ENCODE data around the gene LIN9. TPM values are rescaled to one million over a fixed set of nuclear protein-coding genes. Genes with fewer than 3 reads are reported as not detected.

Gene LIN9
- total and polyA plus RNA-seq, 2 of the 8 experiments (the other 6 are each of a cell fraction or from before 2014, with no cell fraction given) = 5.6 to 12.6 TPM

DNA sequence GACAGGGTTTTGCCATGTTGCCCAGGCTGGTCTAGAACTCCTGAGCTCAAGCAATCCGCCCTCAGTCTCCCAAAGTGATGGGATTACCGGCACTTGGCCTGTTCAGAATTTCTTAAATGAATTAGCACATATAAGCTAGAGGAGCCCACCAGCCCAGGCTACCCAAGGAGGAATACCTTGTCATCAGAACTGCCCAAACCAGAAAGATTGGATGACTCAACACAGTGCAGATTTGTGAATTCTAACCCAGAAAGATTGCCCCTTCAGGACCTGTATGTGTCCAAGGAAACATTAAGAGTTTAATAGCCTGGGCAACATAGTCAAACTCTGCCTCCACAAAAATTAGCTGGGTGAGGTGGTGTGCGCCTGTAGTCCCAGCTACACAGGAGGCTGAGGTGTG, 14.0 kb upstream of the LIN9 start:
- WGBS, 2 experiments (ENCODE audit: extremely low coverage in 1 of 2, insufficient coverage in 1 of 2, insufficient read length in 1 of 2, insufficient replicate concordance in 2 of 2, low coverage in 1 of 2, low lambda C conversion rate in 2 of 2, missing lambda C conversion rate in 1 of 2) = 89% methylated on average over 3 of the region's 3 CpGs; no CpG with 5 or more reads in 1 of the 2 experiments
- H3K9me3 ChIP-seq (ENCODE audit: insufficient read depth in 2 of 2, low read depth in 1 of 2, low read length in 1 of 2) = no peaks in the 10 kb centered on the region
- TF ChIP-seq TAF1 (IDR thresholded peaks at IDR 0.05; ENCODE audit: low read depth, low read length) (no peak), SRF (IDR thresholded peaks at IDR 0.05; ENCODE audit: low read depth, low read length) (no peak)

More for the DNA sequence above, 14.0 kb upstream of the LIN9 start:
- Histone ChIP-seq H3K18ac (ENCODE audit: extremely low read depth, low read length) (no peak overlapping the region), H3K14ac (ENCODE audit: insufficient read length) (no peak overlapping the region), H3K27me3 (replicated peaks in 1 of 4; ENCODE audit: control insufficient read depth in 3 of 4, extremely low read depth in 1 of 4, insufficient read depth in 3 of 4, low read length in 3 of 4) (no peaks in the 10 kb centered on the region; a peak in 1 of 7 replicates), H4K20me1 (replicated peaks in 1 of 2; ENCODE audit: control insufficient read depth in 1 of 2, insufficient read depth in 2 of 2, low read length in 2 of 2) (no peaks in the 10 kb centered on the region), H2BK12ac (ENCODE audit: low read depth, low read length) (no peak overlapping the region), H4K5ac (ENCODE audit: insufficient read length, low read depth, low read length) (no peak overlapping the region), H3K4me2 (ENCODE audit: insufficient read depth in 1 of 2, low read depth in 2 of 2, low read length in 2 of 2) (no peak overlapping the region), H3K27ac (ENCODE audit: low read depth, low read length) (no peak overlapping the region), H3K23ac (ENCODE audit: insufficient read length) (no peak overlapping the region), H3K79me1 (ENCODE audit: low read depth, low read length) (no peaks in the 10 kb centered on the region), H3K36me3 (ENCODE audit: control insufficient read depth in 2 of 4, insufficient read depth in 4 of 4, low read length in 3 of 4) (no peaks in the 10 kb centered on the region), H2BK20ac (ENCODE audit: low read length) (no peak overlapping the region), H3K79me2 (ENCODE audit: control insufficient read depth in 1 of 2, insufficient read depth in 2 of 2, low read length in 2 of 2) (no peaks in the 10 kb centered on the region), H4K91ac (replicated peaks; ENCODE audit: insufficient read length, low read length) (no peak overlapping the region), H2AK5ac (ENCODE audit: low read depth, low read length) (no peak overlapping the region), H2BK5ac (ENCODE audit: low read depth, low read length) (no peak overlapping the region), H2BK120ac (replicated peaks; ENCODE audit: low read depth, low read length) (no peak overlapping the region), H4K8ac (ENCODE audit: extremely low read depth, insufficient read depth, low read length) (no peak overlapping the region), H3K4me3 (ENCODE audit: extremely low read depth in 1 of 4, insufficient read depth in 2 of 4, low read depth in 3 of 4, low read length in 4 of 4) (no peak overlapping the region), H3K23me2 (ENCODE audit: low read depth, low read length) (no peaks in the 10 kb centered on the region), H3K4me1 (replicated peaks in 1 of 4; ENCODE audit: control insufficient read depth in 3 of 4, insufficient read depth in 4 of 4, low read length in 3 of 4) (no peaks in the 10 kb centered on the region), H2AFZ (ENCODE audit: low read length) (no peak overlapping the region), H3K56ac (replicated peaks; ENCODE audit: insufficient read length, low read depth, low read length) (no peak overlapping the region), H3K4ac (replicated peaks; ENCODE audit: insufficient read length, low read depth, low read length) (no peak overlapping the region), H2BK15ac (ENCODE audit: low read length) (no peak overlapping the region), H3K9ac (replicated peaks in 1 of 4; ENCODE audit: extremely low read depth in 1 of 4, low read depth in 3 of 4, low read length in 3 of 4) (no peak overlapping the region)
- DNase-seq (ENCODE audit: low read depth in 1 of 2, low spot score in 2 of 2) (no peak), FAIRE-seq (no peak)
- ChIA-PET POLR2A (ENCODE audit: partially characterized antibody) (interaction anchor here (1.0 to 1.6 kb wide), 3 partner anchors 11 to 17 kb away, joined by 3 to 6 read pairs (median 3); partner anchors contain the start of gene LIN9), CTCF (ENCODE audit: partially characterized antibody) (interaction anchor here (1.0 to 2.9 kb wide), 4 partner anchors 10 to 197 kb away, joined by 3 to 14 read pairs (median 7); no protein-coding TSS in a partner anchor)

All from H1 (cell line).